ENCODE measurements around the gene HTRA3.

DNA sequence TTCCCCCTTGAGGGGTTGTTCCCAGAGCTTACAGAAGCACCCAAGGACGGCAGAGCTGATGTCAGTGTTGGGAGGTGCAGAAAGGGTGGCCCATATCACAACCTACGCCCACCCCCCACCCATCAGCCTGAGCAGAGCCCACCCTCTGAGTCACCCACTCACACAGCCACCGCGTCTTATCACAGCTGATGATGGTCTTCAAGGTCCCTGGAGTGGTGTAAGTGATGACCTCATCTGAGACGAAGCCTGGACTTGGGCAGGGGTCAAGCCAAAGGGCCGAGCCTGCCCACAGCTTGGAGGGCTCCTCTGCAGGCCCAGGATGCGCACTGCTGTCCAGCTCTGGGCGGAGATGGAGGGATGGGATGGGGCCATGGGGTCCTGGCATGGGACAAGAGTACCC, 3.0 kb upstream of the HTRA3 start:
- TF ChIP-seq, protein P1, sequence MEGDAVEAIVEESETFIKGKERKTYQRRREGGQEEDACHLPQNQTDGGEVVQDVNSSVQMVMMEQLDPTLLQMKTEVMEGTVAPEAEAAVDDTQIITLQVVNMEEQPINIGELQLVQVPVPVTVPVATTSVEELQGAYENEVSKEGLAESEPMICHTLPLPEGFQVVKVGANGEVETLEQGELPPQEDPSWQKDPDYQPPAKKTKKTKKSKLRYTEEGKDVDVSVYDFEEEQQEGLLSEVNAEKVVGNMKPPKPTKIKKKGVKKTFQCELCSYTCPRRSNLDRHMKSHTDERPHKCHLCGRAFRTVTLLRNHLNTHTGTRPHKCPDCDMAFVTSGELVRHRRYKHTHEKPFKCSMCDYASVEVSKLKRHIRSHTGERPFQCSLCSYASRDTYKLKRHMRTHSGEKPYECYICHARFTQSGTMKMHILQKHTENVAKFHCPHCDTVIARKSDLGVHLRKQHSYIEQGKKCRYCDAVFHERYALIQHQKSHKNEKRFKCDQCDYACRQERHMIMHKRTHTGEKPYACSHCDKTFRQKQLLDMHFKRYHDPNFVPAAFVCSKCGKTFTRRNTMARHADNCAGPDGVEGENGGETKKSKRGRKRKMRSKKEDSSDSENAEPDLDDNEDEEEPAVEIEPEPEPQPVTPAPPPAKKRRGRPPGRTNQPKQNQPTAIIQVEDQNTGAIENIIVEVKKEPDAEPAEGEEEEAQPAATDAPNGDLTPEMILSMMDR (conservative IDR thresholded peaks at IDR 0.05; ENCODE audit: low read length): no peak
- no peak for TF ChIP-seq EZH2phosphoT487 (IDR thresholded peaks at IDR 0.05; ENCODE audit: borderline replicate concordance, low read depth, low read length)
